Neural crest cell (in vitro differentiated cells): ENCODE data around the gene PRPF19. TPM values are rescaled to one million over a fixed set of nuclear protein-coding genes. Genes with fewer than 3 reads are reported as not detected.
"Not testable (repeated sequence)": the region's sequence is repeated elsewhere in the genome, so short reads cannot be mapped to it uniquely, and the experiment has no call there.

ENCODE experiments used
- DNase-seq: peaks from one replicate; pipeline ENCODE4 v3.0.0; 2021; ENCODE audit warnings: low read depth, mixed read lengths, low spot score
- H3K27ac Mint-ChIP-seq: one replicate; pipeline ENCODE4 v1.8.0; 2021; ENCODE audit warnings: mild to moderate bottlenecking, mixed read lengths; ENCODE audit not compliant: unreplicated experiment
- H3K27me3 Mint-ChIP-seq: 2 replicates; pipeline ENCODE4 v1.8.0; 2021; ENCODE audit warnings: low read depth, mild to moderate bottlenecking, mixed read lengths
- H3K36me3 Mint-ChIP-seq: 2 replicates; pipeline ENCODE4 v1.8.0; 2021; ENCODE audit warnings: low read depth, mild to moderate bottlenecking, mixed read lengths
- H3K4me1 Mint-ChIP-seq: 2 replicates; pipeline ENCODE4 v1.8.0; 2021; ENCODE audit warnings: mixed read lengths
- H3K4me3 Mint-ChIP-seq: one replicate; pipeline ENCODE4 v1.8.0; 2021; ENCODE audit warnings: mild to moderate bottlenecking, mixed read lengths
- H3K9me3 Mint-ChIP-seq: 2 replicates; pipeline ENCODE4 v1.8.0; 2021; ENCODE audit warnings: mixed read lengths
- total RNA-seq: library from RNA; stranded (reverse); gene quantifications from 2 replicates; pipeline ENCODE4 v1.2.1, GENCODE V29; 2021
- TF ChIP-seq, protein P1 (sequence below): fragments of 200-600 bp; sonication (generic); conservative IDR thresholded peaks from 2 replicates; pipeline ENCODE4 v1.5.0; 2021; ENCODE audit warnings: antibody characterized with exemption, mild to moderate bottlenecking

PRPF19 gene
- total RNA-seq, 1 donor from 2014 or later, result 183 TPM

DNA sequence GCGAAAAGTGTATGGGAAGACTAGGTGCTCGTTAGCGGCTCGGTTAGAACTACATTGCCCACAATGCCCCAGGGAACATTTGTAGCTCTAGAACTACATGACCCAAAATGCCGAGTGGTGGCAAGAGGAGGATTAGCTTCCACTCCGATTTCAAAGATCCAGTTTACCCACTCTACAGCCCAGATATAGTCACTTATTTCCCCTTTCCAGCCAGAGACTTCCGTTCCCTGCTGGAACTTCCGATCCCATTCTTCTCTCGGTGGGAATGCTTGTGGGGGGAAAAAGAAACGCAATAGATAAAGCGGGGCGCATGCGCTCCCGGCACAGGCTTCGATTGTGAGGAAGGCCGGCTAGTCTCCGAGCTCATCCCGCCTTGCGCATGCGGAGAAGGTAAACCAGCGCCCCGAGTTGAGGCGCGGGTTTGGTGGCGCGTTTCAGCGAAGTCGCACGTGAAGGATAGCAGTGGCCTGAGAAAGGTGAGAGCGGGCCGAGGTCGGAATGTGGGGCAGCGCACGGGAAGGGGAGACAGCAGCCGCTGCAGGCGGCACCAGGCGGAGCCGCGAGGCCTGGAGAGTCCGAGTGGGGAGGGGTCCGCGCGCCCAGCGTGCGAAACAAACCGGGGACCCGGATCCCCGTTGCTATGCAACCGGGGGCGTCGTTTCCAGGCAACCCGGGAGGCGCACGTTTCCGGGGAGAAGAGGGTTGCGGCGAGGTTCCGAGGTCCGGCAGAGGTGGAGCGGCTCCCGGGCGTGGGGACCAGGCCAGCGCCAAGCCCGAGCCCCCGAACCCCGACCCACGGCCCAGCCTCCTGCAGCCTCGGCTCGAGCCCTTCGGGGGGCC is 7.6 kb upstream of the PRPF19 start, which contains the start of gene TMEM109:
TSS of gene TMEM109 (plus strand) at position 366 of the 840 bp plus-strand sequence. CDS start 5,536 bp downstream, outside the sequence.
- H3K4me1 Mint-ChIP-seq, result peaks cover 41% of the 10 kb centered on the region
- TF ChIP-seq, protein P1, sequence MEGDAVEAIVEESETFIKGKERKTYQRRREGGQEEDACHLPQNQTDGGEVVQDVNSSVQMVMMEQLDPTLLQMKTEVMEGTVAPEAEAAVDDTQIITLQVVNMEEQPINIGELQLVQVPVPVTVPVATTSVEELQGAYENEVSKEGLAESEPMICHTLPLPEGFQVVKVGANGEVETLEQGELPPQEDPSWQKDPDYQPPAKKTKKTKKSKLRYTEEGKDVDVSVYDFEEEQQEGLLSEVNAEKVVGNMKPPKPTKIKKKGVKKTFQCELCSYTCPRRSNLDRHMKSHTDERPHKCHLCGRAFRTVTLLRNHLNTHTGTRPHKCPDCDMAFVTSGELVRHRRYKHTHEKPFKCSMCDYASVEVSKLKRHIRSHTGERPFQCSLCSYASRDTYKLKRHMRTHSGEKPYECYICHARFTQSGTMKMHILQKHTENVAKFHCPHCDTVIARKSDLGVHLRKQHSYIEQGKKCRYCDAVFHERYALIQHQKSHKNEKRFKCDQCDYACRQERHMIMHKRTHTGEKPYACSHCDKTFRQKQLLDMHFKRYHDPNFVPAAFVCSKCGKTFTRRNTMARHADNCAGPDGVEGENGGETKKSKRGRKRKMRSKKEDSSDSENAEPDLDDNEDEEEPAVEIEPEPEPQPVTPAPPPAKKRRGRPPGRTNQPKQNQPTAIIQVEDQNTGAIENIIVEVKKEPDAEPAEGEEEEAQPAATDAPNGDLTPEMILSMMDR, result no peak
- H3K4me3 Mint-ChIP-seq, result peak within 1 kb of the TSS; percentile 97
- peak; percentile 76 for DNase-seq
- H3K27me3 Mint-ChIP-seq, result peaks cover 22% of the 10 kb centered on the region
- peaks cover 2% of the 10 kb centered on the region for H3K36me3 Mint-ChIP-seq
- no peaks in the 10 kb centered on the region for H3K9me3 Mint-ChIP-seq
- H3K27ac Mint-ChIP-seq, result peak within 1 kb of the TSS; percentile 99

DNA sequence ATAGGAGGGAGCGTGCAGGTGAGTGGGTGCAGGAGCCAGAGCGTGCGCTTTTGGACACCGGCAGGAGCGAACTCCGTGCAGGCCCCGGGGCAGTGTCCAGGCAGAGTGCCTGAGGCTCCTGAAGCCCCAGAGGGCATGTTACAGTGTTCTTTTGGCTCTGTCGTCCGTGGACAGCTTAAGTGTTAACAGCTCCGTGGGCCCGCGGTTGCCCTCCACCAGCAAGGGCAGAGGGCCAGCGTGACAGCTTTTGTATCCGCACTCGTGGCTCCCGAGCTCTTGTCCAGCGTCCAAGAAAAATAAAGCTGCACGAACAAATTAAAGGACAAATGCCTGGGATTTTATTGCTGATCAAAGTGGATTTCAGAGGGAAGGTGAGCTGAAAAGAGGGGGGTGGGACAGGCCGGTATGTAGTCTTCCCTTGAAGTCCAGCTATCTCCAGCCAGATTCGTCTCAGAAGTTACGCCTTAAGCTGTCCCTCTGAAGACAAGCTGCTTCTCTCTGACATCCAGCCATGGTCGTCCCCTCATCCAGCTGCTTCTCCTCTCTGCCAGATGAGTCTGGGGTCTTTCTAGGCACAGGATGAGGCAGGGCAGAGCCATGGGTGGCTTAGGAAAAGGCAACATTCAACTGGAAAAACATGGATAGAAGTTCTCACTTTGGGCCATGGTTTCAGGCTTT is 6.6 kb upstream of the PRPF19 start:
- Mint-ChIP-seq H3K27me3 (peaks cover 32% of the 10 kb centered on the region), H3K4me1 (peaks cover 41% of the 10 kb centered on the region), H3K4me3 (peak overlapping the region; percentile 97), H3K9me3 (no peaks in the 10 kb centered on the region), H3K27ac (peak overlapping the region; percentile 99), H3K36me3 (peaks cover 2% of the 10 kb centered on the region)
- no peak for DNase-seq
- TF ChIP-seq, protein P1, result no peak

DNA sequence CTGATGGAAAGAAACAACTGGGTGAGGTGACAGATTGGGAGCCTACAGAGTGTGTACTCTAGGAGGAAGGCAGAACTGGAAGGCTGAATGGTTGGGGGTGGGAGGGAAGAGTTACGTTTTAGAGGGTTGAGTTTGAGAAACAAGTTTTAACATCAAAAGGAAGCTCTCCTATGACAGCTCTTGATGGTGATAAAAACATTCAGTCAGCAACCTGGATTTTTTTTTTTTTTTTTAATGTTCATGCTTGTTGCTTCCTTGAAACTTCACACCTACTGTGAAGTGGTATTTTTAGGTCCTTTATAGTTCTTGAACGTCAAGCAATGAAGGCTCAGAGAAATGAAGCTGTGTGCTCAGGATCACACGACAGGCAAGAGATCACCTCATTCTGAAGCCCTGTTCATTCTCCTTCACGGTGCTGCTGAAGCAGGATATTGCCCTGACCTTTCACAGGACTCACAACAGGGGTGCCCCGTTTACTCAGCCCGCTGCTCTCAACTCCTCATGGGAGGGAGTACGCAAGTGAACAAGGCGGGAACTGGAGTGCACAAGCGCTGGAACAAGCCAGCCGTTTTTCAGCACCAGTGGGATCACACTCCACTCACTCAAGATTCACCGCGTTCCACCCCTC is 6.0 kb upstream of the PRPF19 start:
- Mint-ChIP-seq H3K9me3 (no peaks in the 10 kb centered on the region), H3K36me3 (peaks cover 2% of the 10 kb centered on the region), H3K4me3 (peak overlapping the region; percentile 97), H3K4me1 (peaks cover 41% of the 10 kb centered on the region), H3K27me3 (peaks cover 36% of the 10 kb centered on the region), H3K27ac (peak overlapping the region; percentile 30)
- TF ChIP-seq, protein P1, result no peak
- no peak for DNase-seq

DNA sequence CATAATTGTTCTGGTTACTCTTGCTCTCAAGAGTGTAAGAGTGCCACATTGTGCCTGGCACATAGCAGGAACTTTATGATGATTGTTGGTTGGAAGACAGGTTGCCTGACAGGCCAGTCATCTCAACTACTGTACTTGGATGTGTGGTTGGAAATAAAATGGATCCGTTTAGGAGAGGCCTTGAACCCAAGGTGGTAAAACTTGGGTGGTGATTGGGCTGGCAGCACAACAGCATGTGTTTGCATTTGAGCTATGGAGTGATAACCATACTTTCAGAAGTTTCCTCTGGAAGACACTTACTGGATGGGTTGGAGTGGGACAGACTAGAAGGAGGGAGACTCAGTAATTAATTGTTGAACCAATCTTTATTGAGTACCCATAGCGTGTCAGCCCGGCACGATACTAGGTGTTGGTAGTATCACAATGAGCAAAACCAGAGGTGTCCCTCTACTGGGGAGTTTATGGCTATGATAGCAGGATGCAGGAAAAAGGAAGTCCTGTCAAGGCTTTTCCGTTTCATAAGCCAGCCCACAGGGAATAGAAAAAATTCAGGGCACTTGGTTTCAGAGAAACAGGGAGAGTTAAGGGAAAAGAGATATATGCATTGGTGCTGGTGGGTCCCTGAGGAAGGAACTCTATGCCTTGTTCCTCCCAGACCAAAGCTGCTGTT is 4.5 kb upstream of the PRPF19 start:
- TF ChIP-seq, protein P1, result no peak
- Mint-ChIP-seq H3K27ac (no peak overlapping the region), H3K4me1 (peaks cover 38% of the 10 kb centered on the region), H3K36me3 (peaks cover under 1% of the 10 kb centered on the region), H3K9me3 (no peaks in the 10 kb centered on the region), H3K4me3 (peak overlapping the region; percentile 63), H3K27me3 (peaks cover 41% of the 10 kb centered on the region)
- DNase-seq, result no peak

DNA sequence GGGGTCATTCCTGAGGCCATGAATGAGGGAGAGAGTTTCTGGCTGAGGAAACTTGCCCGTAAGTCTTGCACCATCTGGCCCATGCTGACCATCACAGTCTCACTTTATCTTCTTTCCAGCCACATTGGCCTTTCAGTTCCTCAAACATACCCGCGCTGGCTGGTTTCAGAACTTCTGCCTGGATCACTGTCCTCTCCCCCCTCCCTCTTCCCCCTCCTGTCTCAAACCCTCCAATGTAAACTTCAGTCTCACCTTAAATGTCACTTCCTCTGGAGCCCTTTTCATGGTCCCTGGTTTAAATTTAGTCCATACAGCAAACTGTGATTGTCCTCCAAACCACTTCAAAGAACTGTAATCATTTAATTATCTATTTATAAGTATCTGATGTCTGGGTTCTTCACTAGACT is 3.9 kb upstream of the PRPF19 start:
- Mint-ChIP-seq H3K4me3 (no peak overlapping the region), H3K9me3 (no peaks in the 10 kb centered on the region), H3K27me3 (peaks cover 41% of the 10 kb centered on the region), H3K4me1 (peaks cover 38% of the 10 kb centered on the region), H3K27ac (no peak overlapping the region), H3K36me3 (no peaks in the 10 kb centered on the region)
- TF ChIP-seq, protein P1, result no peak
- DNase-seq, result no peak

DNA sequence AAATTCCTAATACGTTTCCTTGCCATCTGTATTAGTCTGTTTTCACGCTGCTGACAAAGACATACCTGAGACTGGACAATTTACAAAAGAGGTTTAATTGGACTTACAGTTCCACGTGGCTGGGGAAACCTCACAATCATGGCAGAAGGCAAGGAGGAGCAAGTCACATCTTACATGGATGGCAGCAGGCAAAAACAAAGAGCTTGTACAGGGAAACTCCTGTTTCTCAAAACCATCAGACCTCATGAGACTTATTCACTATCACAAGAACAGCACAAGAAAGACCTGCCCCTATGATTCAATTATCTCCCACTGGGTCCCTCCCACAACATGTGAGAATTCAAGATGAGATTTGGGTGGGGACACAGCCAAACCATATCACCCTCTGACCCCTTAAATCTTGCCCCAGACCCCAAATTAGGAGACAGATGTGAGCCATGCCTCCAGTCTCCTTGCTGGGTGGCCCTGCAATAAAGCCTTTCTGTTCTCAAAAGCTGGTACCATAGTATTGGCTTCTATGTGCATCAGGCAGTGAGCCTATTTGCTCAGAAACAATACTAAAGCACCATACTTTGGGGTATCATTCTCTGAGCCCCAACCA is 3.4 kb upstream of the PRPF19 start:
- not testable (repeated sequence) for DNase-seq, H3K27ac Mint-ChIP-seq, H3K9me3 Mint-ChIP-seq, H3K36me3 Mint-ChIP-seq
- H3K4me3 Mint-ChIP-seq, result peak overlapping the region; percentile 28
- H3K27me3 Mint-ChIP-seq, result peaks cover 41% of the 10 kb centered on the region
- peaks cover 38% of the 10 kb centered on the region for H3K4me1 Mint-ChIP-seq
